T-helper 22 cell (primary cell): ENCODE measurements around the gene RREB1.

Source experiments
- DNase-seq: peaks from one replicate; pipeline ENCODE4 v3.0.0-alpha.2; 2020; ENCODE audit warnings: low read depth

The RREB1 gene

GRCh38 chr6:7245668-7246393 lies 138.1 kb downstream of the RREB1 start:
- DNase-seq, result no peak

- no peak for DNase-seq
Measured at GRCh38 chr6:7246401-7247178, 138.8 kb downstream of the RREB1 start.

GRCh38 chr6:7247179-7247456 lies 139.4 kb downstream of the RREB1 start:
- no peak for DNase-seq

GRCh38 chr6:7247828-7248227 lies 140.1 kb downstream of the RREB1 start:
- DNase-seq, result no peak

GRCh38 chr6:7249391-7249790 lies 141.6 kb downstream of the RREB1 start:
- DNase-seq, result no peak

GRCh38 chr6:7249946-7250643 lies 142.3 kb downstream of the RREB1 start:
- no peak for DNase-seq

GRCh38 chr6:7250812-7251211 lies 143.1 kb downstream of the RREB1 start:
- no peak for DNase-seq

GRCh38 chr6:7251646-7252260 lies 144.0 kb downstream of the RREB1 start:
- DNase-seq, result no peak

GRCh38 chr6:7252390-7252789 lies 144.6 kb downstream of the RREB1 start:
- DNase-seq, result no peak

GRCh38 chr6:7254980-7255835 lies 147.4 kb downstream of the RREB1 start:
- no peak for DNase-seq

GRCh38 chr6:7255918-7256317 lies 148.2 kb downstream of the RREB1 start:
- DNase-seq, result no peak

- DNase-seq, result no peak
Measured at GRCh38 chr6:7256785-7257184, 149.0 kb downstream of the RREB1 start.

- no peak for DNase-seq
Measured at GRCh38 chr6:7257521-7258230, 149.9 kb downstream of the RREB1 start.

GRCh38 chr6:7258231-7258763 lies 150.5 kb downstream of the RREB1 start:
- no peak for DNase-seq

GRCh38 chr6:7260291-7261031 lies 152.7 kb downstream of the RREB1 start:
- no peak for DNase-seq

- DNase-seq, result no peak
Measured at GRCh38 chr6:7261032-7261841, 153.5 kb downstream of the RREB1 start.

- DNase-seq, result no peak
Measured at GRCh38 chr6:7261852-7262461, 154.2 kb downstream of the RREB1 start.

GRCh38 chr6:7262746-7263518 lies 155.2 kb downstream of the RREB1 start:
- DNase-seq, result no peak
